Glomerular visceral epithelial cell (primary cell): ENCODE measurements around the gene TDRD9.

Source experiments
- DNase-seq: peaks from one replicate; pipeline ENCODE4 v3.0.0-alpha.2; 2016; ENCODE audit errors: extremely low spot score

The TDRD9 gene

GRCh38 chr14:103989964-103990363, 61.7 kb downstream of the TDRD9 start:
- DNase-seq = no peak

DNA sequence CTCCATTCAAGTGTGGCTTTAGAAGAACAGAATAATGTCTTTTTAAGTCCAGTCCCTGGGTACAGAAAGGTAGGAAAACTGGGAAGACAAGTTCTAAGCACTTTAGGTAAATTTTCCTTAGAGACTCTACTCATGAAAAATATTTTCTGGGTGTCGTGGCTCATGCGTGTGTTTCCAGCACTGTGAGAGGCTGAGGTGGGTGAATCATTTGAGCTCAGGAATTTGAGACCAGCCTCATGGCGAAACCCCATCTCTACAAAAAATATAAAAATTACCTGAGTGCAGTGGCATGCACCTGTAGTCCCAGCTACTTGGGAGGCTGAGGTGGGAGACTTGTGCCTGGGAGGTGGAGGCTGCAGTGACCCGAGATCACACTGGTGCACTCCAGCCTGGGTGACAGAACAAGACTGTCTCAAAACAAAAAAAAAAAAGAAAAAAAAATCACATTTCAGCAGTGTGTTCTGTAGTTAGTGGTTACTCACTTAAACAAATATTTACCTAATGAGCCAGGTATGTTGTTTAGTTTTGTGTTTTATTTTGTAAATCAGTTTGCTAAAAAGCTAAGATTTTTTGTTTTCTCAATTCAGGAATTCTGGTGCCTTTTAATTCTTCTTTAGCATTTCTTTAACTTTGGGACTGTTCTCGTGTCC, 66.4 kb downstream of the TDRD9 start:
- DNase-seq = peak; percentile 24

- DNase-seq = no peak
Observed at GRCh38 chr14:103995876-103996275, 67.6 kb downstream of the TDRD9 start.

DNA sequence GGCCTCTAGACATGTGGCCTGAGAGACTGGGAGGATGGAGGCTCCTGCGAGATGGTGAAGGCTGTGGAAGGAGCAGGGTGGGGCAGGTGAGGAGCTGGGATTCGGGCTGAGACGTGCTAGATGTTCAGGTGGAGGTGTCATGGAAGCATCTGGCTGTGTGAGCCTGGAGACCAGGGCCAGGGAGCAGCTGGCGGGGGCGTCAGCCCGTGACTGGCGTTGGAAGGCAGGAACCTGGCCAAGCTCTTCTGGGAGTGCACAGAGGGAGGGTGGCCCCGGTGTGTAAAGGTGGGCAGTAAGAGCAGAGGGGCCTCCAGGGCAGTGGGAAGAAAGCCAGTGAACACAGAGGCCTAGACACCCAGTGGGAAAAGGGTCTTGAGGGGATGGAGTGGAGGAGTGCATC, 69.1 kb downstream of the TDRD9 start:
- no peak for DNase-seq

DNA sequence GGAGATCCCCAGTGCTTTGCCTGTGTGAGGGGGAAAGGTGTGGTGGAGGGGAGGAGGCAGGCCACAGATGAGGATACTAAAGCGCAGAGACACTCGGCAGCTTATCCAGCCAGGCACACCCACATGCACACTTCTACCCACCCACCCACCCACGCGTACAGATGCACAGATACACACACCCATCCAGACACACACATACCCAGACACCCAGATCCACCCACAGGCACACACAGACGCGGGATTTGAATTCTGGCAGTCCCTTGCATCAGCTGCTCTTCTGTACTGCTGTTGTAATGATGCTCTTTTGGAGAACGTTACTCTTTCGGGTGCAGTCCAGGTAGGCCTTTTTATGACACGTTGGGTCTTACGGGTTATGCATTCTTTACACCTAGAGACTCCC, 69.8 kb downstream of the TDRD9 start:
- DNase-seq = no peak

- DNase-seq = no peak
Observed at GRCh38 chr14:103999795-104000440, 71.7 kb downstream of the TDRD9 start.

DNA sequence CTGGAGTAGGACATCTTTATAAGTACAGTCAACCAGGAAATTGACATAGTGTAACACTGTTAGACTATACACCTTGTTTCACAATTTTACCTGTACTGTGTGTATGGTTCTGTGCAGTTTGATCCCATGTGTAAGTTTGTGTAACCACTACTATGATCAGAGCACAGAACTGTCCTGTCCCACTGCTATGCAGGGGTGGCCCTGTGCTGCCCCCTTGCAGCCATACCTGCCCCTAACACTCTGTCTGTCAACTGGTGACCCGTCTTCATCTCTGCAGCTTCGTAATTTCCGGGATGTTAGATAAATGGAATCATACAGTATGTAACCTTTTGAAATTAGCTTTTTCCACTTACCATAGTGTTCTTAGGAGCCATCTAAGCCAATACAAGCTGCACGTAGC, 72.7 kb downstream of the TDRD9 start:
- DNase-seq = peak; percentile 3

- DNase-seq = no peak
Observed at GRCh38 chr14:104003616-104004015, 75.4 kb downstream of the TDRD9 start.

- no peak for DNase-seq
Observed at GRCh38 chr14:104004849-104005248, 76.6 kb downstream of the TDRD9 start.

GRCh38 chr14:104005489-104005888, 77.2 kb downstream of the TDRD9 start:
- no peak for DNase-seq

DNA sequence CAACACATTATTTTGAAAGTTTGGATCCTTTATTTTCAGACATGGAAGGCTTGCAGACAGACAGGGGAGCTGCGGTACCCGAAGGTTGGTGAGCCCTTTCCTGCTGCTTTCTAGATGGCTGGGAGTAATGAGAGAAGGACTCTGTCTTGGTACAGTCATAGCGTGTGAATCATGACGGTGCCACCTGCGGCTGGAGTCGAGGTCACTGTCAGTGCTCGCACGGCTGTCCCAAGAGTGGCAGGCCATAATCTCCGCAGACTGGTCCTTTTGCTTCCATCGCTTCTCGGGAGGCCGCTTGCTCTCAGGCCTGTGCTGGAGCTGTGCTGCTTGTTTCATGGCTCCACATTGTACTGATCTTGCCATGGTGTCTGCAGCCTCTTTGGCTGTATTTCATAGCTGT, 78.9 kb downstream of the TDRD9 start:
- no peak for DNase-seq

DNA sequence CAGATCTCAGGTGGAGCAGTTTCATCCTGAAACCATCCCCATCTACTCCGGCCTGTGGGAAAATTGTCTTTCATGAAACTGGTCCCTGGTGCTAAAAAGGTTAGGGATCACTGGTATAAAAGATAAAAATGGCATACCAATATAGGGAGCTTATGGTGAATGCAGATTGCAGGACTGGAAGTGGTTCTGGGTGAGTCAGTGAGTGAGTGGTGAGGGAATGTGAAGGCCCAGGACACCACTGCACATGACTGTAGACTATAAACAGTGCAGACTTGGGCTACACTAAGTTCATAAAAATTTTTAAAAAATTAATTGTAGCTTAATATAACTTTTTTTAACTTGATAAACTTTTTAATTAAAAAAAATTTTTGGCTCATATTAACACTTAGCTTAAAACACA, 81.0 kb downstream of the TDRD9 start:
- no peak for DNase-seq

DNA sequence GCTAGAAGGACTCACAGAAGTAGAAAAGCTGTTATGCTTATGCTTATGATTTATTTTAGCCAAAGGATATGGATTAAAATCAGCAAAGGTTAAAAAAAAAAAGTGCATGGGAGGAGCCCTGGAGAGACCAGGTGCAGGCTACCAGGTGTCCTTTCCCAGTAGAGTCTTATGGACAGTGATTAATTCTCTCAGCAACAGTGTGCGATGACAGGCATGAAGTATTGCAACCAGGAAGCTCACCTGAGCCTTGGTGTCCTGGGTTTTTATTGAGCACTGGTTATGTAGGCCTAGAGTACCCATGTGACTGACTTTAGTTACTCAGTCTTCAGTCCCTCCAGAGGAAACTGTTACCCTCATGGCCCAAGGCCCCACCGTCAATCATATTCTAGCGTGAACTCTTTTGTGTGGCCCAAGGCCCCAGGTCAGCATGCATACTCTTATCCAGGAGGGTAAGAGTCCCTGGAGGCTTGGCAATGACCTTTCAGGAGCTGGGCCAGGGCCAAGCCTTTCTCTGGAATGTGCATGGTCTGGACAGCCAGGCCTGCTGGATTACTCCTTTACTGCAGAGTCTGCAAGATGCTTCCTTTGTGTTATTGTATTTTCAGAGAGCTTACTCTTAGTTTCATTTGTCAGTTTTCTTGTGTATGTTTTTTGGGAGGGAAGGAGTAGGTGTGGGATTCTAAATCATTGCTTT, 83.7 kb downstream of the TDRD9 start:
- no peak for DNase-seq

- DNase-seq = no peak
Observed at GRCh38 chr14:104014764-104015163, 86.5 kb downstream of the TDRD9 start.

DNA sequence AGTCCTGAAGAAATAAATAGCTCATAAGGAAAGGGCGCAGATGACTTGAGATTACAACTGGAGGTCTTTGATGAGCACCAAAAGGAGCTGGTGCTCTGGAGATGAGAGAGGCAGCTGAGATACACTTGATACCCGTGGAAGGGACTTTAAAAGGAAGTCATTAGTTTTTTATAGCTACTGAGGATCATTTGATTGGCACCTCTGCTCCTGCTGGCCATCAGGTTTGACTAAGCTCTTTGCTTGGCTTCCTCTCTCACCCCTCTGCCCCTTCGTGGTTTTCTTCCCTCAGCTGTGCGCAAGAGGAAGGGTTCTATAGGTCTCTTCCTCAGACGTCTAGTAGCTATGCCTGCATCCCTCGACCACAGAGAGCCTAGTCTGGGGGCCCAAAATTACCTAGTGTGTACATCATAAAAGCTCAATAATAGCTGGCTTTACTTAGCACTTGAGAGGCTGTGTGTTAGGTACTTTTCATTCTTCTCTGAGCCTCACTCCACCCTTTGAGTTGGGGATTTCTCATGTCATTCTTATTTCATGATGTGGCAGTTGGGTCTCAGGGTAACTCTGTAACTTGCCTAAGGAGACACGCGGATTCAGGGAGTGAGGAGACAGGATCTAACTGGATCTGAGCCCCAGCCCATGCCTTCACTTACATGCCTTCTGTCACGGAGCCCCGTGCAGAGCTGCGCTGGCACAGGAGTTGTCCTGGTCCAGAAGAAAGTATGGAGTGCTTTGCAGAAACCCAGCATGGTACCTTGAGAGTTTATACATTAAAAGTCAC, 88.8 kb downstream of the TDRD9 start:
- no peak for DNase-seq

DNA sequence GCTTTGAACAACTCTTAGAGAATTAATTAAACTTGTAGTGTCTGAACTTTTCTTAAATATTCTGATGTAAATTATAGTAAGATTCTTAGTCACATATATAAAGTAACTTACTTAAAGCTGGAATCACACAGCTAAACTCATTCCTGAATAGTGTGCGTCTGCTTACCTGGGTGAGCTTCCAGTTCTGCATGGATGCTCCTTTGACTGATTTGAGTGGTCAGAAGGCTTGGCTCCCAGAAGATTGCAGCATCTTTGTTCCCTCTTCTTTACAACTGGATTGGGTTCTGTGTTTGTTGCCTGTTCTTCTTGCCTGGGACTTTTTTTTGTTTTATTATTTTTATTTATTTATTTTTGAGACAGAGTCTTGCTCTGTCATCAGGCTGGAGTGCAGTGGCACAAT, 90.8 kb downstream of the TDRD9 start:
- DNase-seq = no peak

- DNase-seq = no peak
Observed at GRCh38 chr14:104019806-104020205, 91.5 kb downstream of the TDRD9 start.

DNA sequence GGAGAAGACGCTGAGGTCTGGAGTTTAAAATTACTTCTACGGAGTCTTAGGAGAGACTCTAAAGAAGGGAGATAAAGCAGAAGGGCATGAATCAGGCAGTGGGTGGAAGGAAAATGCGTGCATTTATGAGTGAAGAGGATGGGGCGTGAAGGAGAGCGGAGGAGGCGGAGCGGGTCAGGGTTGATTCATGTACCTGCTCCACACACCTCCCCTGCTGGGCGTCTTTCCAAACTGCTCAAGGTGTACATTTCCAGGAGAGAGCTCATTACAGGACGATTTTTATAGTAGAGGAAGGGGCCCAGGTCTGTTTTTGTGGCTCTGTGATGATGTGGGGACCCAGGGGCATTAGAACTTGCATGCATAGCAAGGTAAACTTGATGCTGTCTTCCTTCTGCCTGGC, 92.2 kb downstream of the TDRD9 start:
- no peak for DNase-seq

GRCh38 chr14:104023325-104024055, 95.2 kb downstream of the TDRD9 start:
- no peak for DNase-seq

DNA sequence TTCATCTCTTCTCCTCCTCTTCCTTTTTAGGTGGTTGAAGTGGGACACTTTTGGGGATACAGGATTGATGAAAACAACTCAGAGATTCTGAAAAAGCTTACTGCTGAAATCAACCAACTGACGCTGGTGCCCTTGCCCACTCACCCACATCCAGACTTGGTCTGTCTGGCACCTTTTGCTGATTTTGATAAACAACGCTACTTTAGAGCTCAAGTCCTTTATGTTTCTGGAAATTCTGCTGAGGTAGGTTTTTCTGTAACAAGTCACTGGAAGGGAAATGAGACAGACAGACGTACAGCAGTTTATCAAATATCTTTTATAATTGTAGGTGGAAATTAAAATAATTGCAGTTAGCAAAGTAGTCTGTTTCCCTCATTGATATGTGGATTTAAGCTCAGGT, 97.3 kb downstream of the TDRD9 start:
- DNase-seq = no peak

DNA sequence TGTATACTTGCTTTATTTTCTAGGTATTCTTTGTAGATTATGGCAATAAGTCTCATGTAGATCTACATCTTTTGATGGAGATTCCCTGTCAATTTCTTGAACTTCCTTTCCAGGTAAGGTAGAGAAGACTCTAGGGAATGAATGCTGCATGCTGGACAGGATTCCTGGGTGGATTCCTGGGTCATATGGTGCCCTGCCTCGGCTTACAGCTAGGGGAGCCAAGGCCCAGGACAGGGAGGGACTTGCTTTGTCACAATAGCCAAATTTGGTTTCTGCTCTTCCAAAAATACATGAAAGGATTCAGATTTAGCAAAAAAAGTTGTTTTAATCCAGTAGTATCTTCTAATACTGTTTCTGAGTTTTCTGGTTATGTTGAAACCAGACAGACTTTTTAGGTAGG, 97.8 kb downstream of the TDRD9 start:
- no peak for DNase-seq

- no peak for DNase-seq
Observed at GRCh38 chr14:104030958-104031357, 102.7 kb downstream of the TDRD9 start.
